ENCODE results near the gene PEAR1. TPM values are rescaled to one million over a fixed set of nuclear protein-coding genes. Genes with fewer than 3 reads are reported as not detected.

PEAR1 gene
- total RNA-seq, 1 experiment from 2014 or later: 0.39 TPM

DNA sequence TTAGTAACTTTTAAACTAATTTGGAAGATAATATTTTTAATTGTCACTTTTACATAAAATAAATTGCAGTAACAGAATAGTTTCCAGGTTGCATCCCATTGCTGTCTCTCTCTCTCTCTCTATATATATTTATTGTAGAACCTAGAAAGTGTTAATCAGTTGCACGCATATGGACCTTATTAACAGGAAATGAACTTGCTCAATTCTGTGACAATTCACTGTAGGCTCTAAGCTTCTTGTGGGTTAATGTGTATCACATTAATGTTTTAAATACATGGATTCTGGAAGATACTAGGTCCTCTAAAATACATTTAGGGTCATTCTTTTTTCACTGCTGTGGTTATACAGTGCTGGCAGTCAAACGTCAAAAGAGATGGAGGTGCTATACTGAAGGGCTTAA lies 60.1 kb downstream of the PEAR1 start:
- H3K4me1 Mint-ChIP-seq: peaks cover 3 to 8% of the 10 kb centered on the region in 2 experiments; a peak in 3 of 4 replicates
- Histone ChIP-seq H3K79me2 (ENCODE audit: insufficient read depth, low read length) (no peaks in the 10 kb centered on the region), H3K56ac (ENCODE audit: insufficient read length, low read depth, low read length) (no peak overlapping the region)

More for the DNA sequence above, 60.1 kb downstream of the PEAR1 start:
- Mint-ChIP-seq H3K4me3 (no peak overlapping the region), H3K27ac (no peak overlapping the region), H3K36me3 (ENCODE audit: insufficient read depth in 1 of 3, low read depth in 3 of 3) (peaks cover 33 to 86% (median 76%) of the 10 kb centered on the region in 3 experiments; a peak in 6 of 7 replicates), H3K9me3 (no peaks in the 10 kb centered on the region), H3K27me3 (ENCODE audit: low read depth) (no peaks in the 10 kb centered on the region)
- Histone ChIP-seq H3K79me1 (ENCODE audit: insufficient read depth, low read depth, low read length, poor library complexity, severe bottlenecking) (no peaks in the 10 kb centered on the region), H3K4me1 (ENCODE audit: insufficient read depth, low read length) (no peaks in the 10 kb centered on the region), H3K27ac (ENCODE audit: insufficient read length, low read depth, low read length) (no peak overlapping the region), H3K23me2 (ENCODE audit: insufficient read length, low read depth, low read length, poor library complexity, severe bottlenecking) (no peaks in the 10 kb centered on the region), H4K20me1 (ENCODE audit: control insufficient read depth, insufficient read depth, insufficient read length) (no peaks in the 10 kb centered on the region), H3K23ac (ENCODE audit: insufficient read length, low read depth, low read length) (no peak overlapping the region), H2AK5ac (ENCODE audit: insufficient read length, low read length) (no peak overlapping the region), H2BK15ac (ENCODE audit: low read depth, low read length) (no peak overlapping the region), H3T11ph (ENCODE audit: low read length) (no peak overlapping the region), H4K5ac (ENCODE audit: insufficient read length, low read depth, low read length) (no peak overlapping the region), H3K27me3 (ENCODE audit: insufficient read depth, low read length) (no peaks in the 10 kb centered on the region), H3K14ac (ENCODE audit: insufficient read depth, low read length) (no peak overlapping the region), H3K4me2 (ENCODE audit: insufficient read depth, insufficient read length, low read length) (no peak overlapping the region), H3K9me3 (ENCODE audit: control insufficient read depth, low read depth, low read length) (no peaks in the 10 kb centered on the region), H4K8ac (replicated peaks; ENCODE audit: insufficient read length, low read depth, low read length) (no peak overlapping the region), H3K18ac (ENCODE audit: insufficient read length, low read depth, low read length) (no peak overlapping the region), H2BK20ac (ENCODE audit: low read depth, low read length, poor library complexity, severe bottlenecking) (no peak overlapping the region), H3K9ac (ENCODE audit: extremely low read depth, insufficient read length, low read length) (no peak overlapping the region), H2AFZ (ENCODE audit: low read length) (no peak overlapping the region), H4K91ac (ENCODE audit: insufficient read length, low read depth, low read length) (no peak overlapping the region), H2BK12ac (ENCODE audit: insufficient read length, low read depth, low read length) (no peak overlapping the region), H2BK5ac (ENCODE audit: insufficient read length, low read length) (no peak overlapping the region), H3K4ac (ENCODE audit: low read depth, low read length) (no peak overlapping the region), H2BK120ac (ENCODE audit: low read depth, low read length, poor library complexity, severe bottlenecking) (no peak overlapping the region)
- TF ChIP-seq, protein P1, sequence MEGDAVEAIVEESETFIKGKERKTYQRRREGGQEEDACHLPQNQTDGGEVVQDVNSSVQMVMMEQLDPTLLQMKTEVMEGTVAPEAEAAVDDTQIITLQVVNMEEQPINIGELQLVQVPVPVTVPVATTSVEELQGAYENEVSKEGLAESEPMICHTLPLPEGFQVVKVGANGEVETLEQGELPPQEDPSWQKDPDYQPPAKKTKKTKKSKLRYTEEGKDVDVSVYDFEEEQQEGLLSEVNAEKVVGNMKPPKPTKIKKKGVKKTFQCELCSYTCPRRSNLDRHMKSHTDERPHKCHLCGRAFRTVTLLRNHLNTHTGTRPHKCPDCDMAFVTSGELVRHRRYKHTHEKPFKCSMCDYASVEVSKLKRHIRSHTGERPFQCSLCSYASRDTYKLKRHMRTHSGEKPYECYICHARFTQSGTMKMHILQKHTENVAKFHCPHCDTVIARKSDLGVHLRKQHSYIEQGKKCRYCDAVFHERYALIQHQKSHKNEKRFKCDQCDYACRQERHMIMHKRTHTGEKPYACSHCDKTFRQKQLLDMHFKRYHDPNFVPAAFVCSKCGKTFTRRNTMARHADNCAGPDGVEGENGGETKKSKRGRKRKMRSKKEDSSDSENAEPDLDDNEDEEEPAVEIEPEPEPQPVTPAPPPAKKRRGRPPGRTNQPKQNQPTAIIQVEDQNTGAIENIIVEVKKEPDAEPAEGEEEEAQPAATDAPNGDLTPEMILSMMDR (conservative IDR thresholded peaks at IDR 0.05): no peak
- no peak for DNase-seq
- no CpG with 5 or more reads among the region's 2 CpGs for WGBS (ENCODE audit: extremely low coverage, insufficient read length, low lambda C conversion rate)
